NCI-H748 (cell line): Measurements from ENCODE around the gene LEPROT.
"Not testable (repeated sequence)": the region's sequence is repeated elsewhere in the genome, so short reads cannot be mapped to it uniquely, and the experiment has no call there.

Experiments used
- DNase-seq: peaks from one replicate; lab custom pipeline; 2025; ENCODE audit not compliant: unreplicated experiment; lab: John Stamatoyannopoulos, UW

The LEPROT gene

DNA sequence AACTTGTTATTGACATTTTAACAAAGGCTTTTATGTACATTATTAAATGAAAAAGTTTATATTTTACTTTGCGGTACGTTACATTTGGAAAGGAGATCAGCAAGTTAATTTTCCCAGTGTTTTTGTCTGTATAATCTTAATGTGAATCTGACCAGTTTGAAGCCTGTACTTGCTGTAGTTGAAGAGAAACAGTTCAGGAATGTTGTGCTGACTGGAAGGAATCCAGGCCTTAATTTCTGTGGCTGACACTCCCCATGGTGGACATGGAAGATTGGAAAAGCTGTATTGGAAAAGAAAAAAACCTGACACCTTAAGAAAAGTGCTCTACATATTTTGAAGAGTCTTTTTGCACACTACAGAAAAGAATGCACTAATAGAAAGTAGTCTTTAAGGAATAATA lies 15.5 kb downstream of the LEPROT start:
- no peak for DNase-seq

DNA sequence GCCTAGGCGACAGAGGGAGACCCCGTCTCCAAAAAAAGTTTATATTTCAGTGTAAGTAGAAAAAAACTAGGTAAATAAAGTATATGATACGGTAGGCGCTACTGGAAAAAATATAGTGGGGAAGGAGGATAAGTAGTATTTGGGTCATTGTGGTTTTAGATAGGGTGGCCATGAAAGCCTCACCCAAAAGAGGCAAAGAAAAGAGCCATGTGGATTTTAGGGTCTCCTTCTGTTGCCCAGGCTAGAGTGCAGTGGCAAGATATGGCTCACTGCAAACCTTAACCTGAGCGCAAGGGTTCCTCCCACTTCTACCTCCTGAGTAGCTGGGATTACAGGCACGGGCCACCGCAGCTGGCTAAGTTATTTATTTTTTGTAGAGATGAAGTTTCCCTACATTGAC lies 17.1 kb downstream of the LEPROT start:
- no peak for DNase-seq

DNA sequence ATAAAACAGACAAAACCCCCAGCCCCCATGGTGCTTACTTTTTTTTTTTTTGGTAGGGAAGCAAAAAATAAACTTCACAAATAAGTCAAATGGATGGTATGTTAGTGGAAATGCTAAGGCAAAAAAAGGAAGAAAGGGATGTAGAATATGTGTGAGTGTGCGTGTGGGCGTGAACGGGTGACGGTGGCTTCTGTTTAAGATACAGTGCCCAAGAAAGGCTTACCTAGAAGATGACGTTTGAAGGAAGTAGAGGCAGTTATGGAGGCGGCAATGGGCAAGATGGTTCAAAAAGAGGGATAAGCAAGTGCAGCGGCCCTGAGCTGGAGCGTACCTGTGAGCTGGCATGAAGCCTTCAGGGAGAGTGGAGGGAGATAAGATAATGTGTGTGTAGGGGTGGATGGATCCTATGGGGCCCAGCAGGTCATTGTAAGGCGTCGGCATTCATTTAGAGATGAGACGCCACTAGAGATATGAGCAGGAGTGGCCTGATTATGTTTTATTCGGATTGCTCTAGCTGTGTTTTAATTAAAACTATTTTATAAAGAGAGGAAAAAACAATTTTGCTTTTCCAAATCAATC lies 19.9 kb downstream of the LEPROT start:
- no peak for DNase-seq

- no peak for DNase-seq
These were observed 20.4 kb downstream of the LEPROT start for GRCh38 chr1:65440915-65441314.

DNA sequence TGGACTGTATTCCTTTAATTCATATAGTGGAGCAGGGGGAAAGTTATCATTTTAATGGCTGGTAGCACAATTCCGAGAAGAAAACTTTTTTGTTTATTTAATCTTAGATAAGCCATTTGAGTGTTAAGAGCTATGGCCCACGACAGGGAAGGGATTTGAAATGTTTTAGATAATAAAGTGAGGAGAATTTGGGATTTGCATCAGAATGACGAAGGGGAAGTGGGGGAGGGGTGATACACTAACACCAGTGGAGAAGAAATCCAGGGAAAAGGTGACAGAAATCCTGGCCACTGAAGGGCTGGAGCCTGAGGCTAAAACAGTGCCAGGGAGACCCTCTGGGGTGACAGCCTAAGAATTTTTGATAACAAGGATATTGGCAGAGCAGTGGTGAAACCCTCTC lies 21.0 kb downstream of the LEPROT start:
- DNase-seq, result no peak

GRCh38 chr1:65442442-65442841 lies 22.0 kb downstream of the LEPROT start:
- DNase-seq, result no peak

DNA sequence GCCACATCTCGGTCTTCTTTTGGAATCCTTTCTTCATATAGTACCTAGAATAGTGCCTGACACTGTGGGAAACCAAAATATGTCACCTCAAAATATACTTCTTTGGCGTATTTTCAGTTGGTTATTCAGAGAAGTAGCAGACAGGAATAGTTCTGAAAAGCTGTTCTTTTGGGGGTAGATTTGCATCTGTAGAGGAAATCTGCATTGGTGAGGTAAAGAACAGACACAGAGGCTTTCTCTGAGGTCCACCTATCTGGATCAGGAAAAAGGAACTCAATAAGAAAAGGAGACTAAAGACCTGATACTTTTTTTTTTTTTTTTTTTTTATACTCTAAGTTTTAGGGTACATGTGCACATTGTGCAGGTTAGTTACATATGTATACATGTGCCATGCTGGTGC lies 23.2 kb downstream of the LEPROT start:
- DNase-seq, result no peak

DNA sequence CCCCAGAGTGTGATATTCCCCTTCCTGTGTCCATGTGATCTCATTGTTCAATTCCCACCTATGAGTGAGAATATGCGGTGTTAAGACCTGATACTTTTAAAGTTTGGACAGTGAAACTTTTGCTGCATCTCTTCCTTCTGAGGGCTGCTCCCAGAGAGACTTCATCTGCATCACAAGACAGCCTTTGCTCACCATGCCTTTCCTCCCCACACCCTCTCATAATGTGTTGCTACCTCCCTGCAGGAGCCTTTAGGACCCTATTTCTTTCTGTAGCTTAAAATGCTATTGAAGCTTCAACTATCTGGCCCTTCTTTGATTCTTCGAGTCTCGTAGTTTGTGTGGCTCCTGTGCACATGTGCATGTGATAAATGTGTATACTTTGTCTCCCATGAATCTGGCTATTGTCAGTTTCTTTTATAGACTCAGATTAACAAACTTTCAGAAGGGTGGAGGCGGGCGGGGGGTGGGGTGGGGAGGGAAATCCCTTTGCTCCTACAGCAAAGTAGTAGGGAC lies 23.7 kb downstream of the LEPROT start:
- no peak for DNase-seq

DNA sequence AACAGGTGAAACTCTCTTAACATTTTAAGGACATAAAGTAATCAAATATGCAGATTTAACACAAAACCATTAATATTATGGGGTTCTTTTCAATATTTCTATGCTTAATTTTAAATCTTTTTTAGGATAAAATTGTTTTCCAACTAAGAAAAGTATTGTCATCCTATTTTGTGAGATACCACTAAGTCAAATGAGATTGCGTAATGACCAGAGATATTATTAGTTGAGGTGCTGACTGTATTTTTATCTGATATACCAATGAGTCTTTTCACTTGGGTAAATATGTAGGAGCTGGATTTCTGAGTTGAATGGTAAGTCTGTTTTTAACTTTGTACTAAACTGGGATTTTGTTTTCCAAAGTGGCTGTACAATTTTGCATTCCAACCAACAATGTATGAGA lies 25.4 kb downstream of the LEPROT start:
- DNase-seq, result no peak

- DNase-seq, result no peak
These were observed 28.9 kb downstream of the LEPROT start for GRCh38 chr1:65449214-65449823.

GRCh38 chr1:65455678-65456077 lies 35.2 kb downstream of the LEPROT start:
- not testable (repeated sequence) for DNase-seq

GRCh38 chr1:65456481-65456880 lies 36.0 kb downstream of the LEPROT start:
- DNase-seq, result no peak

GRCh38 chr1:65457868-65458267 lies 37.4 kb downstream of the LEPROT start:
- no peak for DNase-seq

- no peak for DNase-seq
These were observed 38.4 kb downstream of the LEPROT start for GRCh38 chr1:65458730-65459396.

GRCh38 chr1:65459397-65459768 lies 38.9 kb downstream of the LEPROT start:
- DNase-seq, result peak; percentile 37

DNA sequence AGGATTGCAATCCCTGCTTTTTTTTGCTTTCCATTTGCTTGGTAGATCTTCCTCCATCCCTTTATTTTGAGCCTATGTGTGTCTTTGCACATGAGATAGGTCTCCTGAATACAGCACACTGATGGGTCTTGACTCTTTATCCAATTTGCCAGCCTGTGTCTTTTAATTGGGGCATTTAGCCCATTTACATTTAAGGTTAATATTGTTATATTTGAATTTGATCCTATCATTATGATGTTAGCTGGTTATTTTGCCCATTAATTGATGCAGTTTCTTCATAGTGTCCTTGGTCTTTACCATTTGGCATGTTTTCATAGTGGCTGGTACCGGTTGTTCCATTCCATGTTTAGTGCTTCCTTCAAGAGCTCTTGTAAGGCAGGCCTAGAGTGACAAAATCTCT lies 45.4 kb downstream of the LEPROT start:
- not testable (repeated sequence) for DNase-seq

- DNase-seq, result peak; percentile 78
These were observed 47.1 kb downstream of the LEPROT start for GRCh38 chr1:65467536-65467935.

GRCh38 chr1:65469126-65469888 lies 48.8 kb downstream of the LEPROT start:
- DNase-seq, result no peak

GRCh38 chr1:65469889-65470340 lies 49.4 kb downstream of the LEPROT start:
- DNase-seq, result peak; percentile 27

GRCh38 chr1:65470766-65471165 lies 50.3 kb downstream of the LEPROT start:
- no peak for DNase-seq

- DNase-seq, result no peak
These were observed 50.9 kb downstream of the LEPROT start for GRCh38 chr1:65471213-65471833.
